SKM-1 (cell line): ENCODE measurements around the gene C1QTNF6.
A peak's percentile ranks its signal among the peaks of the same experiment; 100 is the strongest.
"Not testable (repeated sequence)": the region's sequence is repeated elsewhere in the genome, so short reads cannot be mapped to it uniquely, and the experiment has no call there.

ENCODE experiments used
- DNase-seq: peaks from one replicate; lab custom pipeline; 2025; ENCODE audit not compliant: unreplicated experiment; lab: John Stamatoyannopoulos, UW

The C1QTNF6 gene

DNA sequence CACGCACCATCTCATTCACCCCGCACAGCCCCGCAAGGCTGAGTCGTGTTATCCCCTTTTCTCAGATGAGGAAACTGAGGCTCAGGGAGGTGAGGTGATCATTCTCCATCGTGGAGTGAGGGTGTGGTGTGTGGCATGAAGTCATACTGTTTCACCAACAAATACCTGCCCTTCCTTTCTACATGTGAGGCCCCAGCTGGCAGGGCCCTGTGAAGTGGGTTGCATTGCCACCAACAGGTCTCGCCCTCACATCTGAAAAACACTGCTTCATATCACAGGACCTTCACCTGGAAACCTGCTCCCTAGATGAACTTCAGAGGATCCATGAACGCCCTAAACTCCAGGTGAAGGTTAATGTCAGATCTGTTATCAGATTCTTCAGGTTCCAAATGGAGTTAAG lies 19.9 kb upstream of the C1QTNF6 start:
- no peak for DNase-seq

- no peak for DNase-seq
Observed at GRCh38 chr22:37206841-37207821, 19.1 kb upstream of the C1QTNF6 start.

GRCh38 chr22:37206118-37206840 lies 18.2 kb upstream of the C1QTNF6 start:
- DNase-seq, result no peak

GRCh38 chr22:37205046-37205445 lies 17.0 kb upstream of the C1QTNF6 start:
- no peak for DNase-seq

DNA sequence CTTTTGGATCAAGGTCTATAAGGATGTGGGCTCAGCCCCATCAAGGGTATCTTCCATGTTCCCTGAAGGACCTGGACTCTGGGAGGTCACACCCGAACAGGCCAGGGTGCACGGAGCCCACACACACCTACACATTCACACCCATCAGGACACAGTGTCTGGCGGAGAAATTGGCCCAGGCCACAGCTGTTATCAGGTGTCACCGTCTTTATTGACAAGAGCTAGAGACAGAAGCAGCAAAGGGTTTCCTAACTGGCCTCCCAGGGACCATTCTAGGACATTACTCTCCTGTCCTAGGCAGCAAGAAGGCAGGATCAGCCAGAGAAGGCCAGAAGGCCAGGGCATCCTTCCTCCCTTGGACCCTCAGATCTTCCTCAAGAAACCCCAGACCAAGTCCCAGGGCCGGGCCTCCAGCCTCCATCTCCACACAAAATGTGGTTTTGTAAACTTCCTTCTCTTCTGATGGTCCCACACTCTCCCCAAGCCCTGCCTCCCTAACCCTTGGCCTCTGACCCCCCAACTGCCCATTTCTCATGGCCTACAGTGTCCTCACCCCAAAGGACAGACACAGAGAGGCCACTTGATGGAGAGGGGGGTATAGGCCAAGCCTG lies 16.1 kb upstream of the C1QTNF6 start:
- DNase-seq, result no peak

- no peak for DNase-seq
Observed at GRCh38 chr22:37203354-37204044, 15.5 kb upstream of the C1QTNF6 start.

- no peak for DNase-seq
Observed at GRCh38 chr22:37202716-37203115, 14.7 kb upstream of the C1QTNF6 start.

DNA sequence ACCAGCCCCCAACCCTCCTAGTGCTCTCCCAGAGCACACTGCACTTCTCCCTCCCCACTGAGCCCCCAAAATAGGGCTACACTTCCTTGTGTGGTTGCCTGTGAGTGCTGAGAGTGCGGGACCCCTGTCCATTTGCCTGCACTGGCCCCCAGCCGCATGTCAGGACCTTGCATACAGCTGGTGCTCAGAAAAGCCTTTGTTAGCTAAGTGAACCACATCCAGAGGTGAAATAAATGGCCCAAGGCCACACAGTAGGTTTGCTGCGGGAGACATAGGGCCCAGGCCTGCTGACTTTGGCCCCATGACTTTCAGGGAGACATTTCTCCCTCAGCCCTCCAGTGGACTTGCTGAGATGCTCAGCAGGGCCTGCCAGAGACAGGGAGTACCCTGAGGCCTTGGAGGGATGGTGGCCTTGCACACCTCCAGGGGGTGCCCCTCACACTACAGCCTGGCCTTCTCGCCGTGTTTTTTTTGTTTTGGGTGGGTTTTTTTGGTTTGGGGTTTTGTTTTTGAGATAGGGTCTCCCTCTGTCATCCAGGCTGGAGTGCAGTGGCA lies 14.0 kb upstream of the C1QTNF6 start:
- DNase-seq, result no peak

DNA sequence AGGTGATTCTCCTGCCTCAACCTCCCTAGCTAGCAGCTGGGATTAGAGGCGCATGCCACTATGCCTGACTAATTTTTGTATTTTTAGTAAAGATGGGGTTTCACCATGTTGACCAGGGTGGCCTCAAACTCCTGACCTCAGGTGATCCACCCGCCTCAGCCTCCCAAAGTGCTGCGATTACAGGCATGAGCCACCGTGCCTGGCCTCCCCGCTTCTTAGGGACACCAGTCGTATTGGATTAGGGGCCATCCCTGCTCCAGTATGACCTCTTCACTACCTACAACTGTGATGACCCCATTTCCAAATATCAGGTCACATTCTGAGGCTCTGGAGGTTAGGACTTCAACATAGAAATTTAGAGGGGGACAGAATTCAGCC lies 13.4 kb upstream of the C1QTNF6 start:
- not testable (repeated sequence) for DNase-seq

GRCh38 chr22:37199760-37200108 lies 11.7 kb upstream of the C1QTNF6 start:
- no peak for DNase-seq

- DNase-seq, result peak; percentile 97
Observed at GRCh38 chr22:37199103-37199759, 11.2 kb upstream of the C1QTNF6 start.

DNA sequence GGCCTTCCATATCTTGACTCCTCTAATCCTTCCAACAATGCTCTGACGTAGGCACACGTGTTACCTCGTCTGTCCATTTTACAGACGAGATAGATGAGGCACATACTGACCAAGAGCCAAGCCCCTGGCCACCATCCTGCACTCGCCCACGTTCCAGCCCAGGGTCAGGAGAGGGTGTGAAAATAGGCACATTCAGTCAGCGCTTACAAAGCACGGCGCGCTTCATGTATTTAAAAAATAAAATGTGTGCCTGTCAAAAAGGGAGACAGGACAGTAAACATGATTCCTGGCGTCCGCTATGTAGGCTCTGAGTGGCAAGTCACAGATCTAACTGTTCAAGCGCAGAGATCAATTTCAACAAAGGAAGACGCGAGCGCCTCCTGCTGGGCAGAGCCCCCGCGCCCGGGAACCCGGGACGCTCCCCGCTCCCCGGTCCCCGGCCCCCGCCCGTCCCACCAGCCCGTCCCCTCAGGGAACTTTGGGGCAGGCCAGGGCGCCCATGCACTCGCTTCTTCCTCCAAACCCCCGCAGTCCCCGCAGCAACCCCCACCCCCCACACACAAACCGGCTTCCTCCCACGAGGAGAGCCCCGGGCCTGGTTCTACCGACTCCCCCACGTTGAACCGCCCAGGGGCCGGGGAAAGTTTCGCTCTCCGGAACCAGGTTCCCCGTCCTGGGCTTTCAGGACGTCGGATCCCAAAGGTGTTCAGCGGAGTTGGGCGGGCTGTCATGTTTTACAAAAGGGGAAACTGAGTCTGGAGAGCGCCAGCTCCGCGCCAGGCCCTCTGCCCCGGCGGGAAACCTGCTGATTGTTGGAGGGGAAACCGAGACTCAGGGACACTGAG lies 10.4 kb upstream of the C1QTNF6 start:
- peak; percentile 68 for DNase-seq

DNA sequence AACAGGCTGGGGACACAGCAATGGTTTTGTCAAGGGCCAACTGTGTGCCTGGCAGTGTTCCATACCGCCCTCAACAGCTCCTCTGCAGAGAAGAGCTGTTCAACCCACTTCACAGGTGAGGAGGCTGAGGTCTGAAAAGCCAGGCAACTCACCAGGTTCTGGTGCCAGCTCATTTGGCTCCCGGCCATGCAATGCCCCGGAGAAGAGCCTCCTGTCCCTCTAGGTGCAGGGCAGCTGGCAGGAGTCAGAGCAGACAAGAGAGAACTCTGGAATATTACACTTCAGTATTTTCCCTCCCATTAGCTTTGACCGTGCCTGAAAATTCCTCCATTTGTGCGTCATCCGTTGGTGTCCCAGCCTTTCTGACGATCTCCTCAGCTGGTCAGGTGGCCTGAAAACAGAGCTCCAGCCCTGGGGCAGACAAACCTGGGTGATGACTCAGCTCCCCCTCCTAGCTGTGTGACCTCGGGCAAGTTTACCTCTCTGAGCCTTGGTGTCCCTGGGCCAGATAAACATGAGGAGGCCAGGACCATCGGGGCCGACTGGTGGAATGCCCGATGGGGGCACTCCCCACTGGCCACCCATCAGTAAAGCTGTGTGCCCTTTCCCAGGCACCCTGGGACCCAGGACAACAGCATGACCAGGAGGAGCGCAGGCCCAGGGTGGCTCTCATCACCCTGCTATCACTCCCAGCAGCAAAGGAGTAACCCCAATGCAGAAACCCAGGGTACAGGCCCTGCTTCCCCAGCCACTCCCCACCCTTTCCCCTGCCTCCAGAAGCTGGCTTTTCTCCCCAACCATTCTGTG lies 9.6 kb upstream of the C1QTNF6 start:
- DNase-seq, result no peak

DNA sequence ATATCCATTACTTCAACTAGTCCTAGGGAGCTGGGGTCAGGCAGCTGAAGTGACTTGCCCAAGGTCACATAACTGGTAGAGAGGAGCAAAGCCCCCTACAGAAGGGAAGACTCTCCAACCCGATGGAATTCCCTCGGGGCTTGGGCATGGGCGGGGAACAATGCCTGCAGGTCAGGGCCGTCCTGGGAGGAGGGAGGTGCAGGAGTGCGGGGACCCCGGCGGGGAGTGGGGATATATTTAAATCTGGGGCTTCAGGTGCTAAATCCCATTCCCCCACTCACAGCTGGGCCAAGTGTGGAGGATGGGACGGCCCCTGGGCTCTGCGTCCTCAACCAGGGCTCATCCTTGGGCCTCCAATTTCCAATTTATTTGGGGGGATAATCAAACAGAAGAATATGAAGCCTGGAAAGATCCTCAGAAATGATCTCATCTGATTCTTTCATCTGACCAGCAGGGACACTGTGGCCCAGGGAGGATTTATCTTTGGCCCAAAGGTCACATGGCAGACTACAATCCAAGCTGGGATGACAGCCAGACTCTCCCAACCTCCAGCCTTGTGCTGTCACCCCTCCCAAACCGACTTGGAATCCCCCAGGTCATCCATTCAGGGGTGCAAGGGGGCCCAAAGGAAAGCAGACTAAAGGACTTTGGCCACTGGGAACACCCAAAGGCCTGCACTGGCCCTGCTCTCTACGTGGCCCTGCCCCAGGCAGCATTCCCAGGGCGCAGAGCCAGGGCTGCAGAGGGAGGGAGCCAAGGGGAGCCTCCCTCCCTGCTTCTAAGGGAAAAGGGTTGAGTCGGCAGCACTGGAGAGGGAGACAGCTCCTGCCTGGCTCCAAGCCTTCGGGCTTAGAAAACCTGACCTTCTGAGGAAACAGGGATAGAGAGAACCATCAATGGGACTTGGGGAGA lies 8.7 kb upstream of the C1QTNF6 start:
- no peak for DNase-seq

GRCh38 chr22:37195921-37196320 lies 7.9 kb upstream of the C1QTNF6 start:
- DNase-seq, result no peak

GRCh38 chr22:37194750-37195149 lies 6.7 kb upstream of the C1QTNF6 start:
- no peak for DNase-seq

- no peak for DNase-seq
Observed at GRCh38 chr22:37193629-37194191, 5.7 kb upstream of the C1QTNF6 start.
